SIG-M5 (cell line): ENCODE measurements around the gene OLFM3.

ENCODE experiments used
- DNase-seq: peaks from one replicate; lab custom pipeline; 2025; lab: John Stamatoyannopoulos, UW

Gene OLFM3

GRCh38 chr1:101996825-101997465 is at the start of gene OLFM3:
TSS of gene OLFM3 (minus strand) at chr1:101996926.
- no peak for DNase-seq

DNA sequence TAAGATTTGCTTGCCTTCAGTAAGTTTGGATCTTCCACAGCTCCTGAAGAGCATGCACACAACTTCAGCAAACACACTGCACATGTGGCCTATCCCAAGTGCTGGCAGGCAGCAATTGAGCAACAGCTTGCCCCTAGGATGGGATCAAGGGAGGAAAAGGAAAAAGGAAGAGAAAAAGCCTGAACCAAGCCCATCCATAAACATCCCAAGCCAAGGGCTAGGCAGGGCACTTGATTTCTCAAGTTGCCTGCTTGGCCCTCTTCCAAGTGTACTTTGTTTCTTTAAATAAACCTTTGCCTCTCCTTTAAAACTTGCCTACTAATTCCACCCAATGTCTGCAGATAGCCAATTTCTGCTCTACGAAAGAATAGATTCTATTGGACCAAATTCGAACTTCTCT is 49.0 kb upstream of the OLFM3 start:
- no peak for DNase-seq

DNA sequence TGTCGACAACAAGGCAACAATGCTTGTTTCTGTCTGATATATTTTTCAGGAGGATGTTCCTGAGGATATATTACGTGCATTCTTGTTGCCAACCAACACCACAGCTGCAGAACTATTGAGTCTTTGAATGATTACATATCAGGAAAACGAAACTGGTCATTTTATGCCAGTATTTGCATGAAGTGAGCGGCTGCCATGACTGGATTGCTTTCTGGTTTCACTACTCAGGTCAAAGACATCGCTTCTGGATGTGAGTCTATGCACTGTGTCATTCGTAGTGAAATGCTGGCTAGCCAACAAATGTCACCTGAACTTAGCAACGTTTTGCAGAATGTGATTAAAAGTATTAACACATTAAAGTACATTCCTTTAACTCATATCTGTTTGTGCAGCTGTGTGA is 35.8 kb upstream of the OLFM3 start:
- no peak for DNase-seq

DNA sequence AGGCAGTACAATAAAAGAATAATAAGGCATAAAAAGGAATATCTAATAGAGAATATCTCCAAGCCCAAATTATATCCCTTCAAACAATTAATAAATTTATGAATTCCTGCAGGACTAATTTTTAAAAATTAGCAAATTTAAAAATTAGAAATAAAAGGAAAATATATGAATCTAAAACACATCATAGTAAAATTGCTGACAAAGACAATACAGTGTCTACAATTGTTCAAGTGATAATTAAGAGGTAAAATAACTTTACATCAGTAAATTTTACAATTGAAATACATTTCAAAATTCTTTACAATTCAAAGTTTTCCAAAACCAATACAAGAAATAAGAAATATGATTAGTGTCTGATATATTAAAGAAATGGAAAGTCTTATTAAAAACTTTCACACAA is 22.8 kb upstream of the OLFM3 start:
- DNase-seq, result no peak

DNA sequence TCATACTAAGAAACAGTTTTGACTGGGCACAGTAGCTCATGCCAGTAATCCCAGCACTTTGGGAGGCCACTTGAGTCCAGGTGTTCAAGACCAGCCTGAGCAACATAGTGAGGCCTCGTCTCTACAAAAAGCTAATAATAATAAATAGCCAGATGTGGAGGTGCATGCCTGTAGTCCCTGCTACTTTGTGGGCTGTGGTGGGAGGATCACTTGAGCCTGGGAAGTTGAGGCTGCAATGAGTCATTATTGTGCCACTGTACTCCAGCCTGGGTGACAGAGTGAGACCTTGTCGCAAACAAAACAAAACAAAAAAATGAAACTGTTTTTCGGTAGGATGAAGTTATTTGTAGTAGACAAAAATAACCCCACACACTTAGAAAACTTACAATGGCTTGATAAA is 19.0 kb upstream of the OLFM3 start:
- DNase-seq, result no peak

DNA sequence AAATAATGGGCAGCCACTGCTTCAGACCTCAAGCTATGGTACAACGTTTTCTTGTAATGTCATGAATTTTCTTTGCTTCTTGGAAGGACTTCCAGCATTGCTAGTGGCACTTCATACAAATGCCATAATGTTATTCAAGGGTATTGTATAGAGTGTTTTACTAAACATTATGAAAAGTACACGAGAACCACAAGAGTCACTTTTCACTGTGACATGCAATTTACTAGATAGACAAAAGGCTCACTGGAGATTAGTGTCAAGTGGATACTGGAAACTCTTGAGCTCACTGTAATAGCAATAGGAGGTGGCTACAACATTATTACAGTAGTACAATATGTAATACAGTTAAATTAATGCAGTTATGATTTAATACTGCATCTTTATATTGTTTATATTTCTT is 5.3 kb upstream of the OLFM3 start:
- no peak for DNase-seq

DNA sequence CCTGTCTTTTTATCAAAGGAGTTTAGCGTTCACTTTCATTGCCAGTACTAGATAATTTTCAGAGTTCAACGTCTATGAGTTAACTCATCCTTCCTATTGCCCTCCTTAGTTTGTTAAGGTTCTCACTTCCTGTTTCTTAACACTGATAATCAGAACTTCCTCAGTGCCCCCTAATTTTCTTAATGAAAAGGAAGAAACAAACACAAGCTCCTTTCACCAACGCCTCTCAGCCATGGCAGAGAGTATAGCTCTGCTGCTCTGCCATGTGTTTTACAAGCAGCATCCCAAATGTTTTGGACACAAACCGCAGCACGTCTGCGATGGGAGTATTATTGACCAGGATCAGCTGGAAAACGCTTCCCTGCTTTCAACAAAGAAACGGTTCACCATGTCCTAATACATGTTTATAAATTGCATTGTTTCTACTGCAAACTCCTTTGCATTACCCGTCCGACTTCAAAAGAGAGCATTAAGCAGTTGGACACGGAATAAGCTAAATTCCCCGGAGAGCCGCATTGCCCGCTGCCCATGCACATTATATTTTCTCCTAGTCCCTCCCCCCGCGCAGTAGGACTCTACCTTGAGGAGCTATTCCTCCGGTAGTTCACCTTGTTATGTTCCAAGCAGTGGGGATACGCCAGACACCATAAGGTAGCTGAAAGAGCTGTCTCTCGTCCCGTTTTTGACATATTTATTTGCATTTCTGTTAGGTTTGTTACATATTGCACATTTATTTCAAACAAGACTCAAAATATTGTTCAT is 561 bp downstream of the OLFM3 start:
- no peak for DNase-seq

- DNase-seq, result no peak
These were observed 3.0 kb downstream of the OLFM3 start for GRCh38 chr1:101993710-101994109.

DNA sequence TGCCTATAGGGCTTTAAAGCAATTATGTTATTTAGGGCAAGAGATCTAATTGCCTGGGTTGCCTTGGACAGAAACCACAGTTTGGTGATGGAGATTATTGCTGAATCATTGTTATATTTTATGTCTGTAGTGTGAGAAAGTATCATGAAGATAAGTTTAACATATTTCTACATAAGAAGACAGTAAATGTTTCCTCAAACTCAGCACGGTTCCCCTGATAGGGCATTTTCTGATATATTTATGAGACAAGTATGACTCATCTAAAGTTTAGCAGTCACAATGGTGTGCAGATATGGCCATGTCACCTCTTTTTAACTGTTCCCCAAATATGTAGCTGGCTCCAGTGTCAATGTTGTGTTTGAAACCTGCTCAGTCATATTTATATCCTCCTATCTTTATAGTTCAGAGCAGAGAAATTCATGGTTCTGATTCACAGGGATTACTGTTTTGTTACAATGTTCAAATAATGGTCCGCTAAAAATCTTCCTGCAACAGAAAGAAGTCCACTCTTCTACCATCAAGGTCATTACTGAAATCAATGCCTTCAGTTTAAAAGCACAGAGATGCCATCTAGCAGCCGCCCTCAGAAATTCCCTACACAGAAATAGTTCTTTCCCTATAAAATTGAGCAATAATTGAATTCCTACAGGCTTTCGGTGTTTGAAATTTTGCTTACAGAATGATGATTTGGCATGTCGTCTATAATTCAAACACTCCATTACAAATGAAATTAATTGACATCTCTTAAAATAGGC is 3.7 kb downstream of the OLFM3 start:
- DNase-seq, result no peak

DNA sequence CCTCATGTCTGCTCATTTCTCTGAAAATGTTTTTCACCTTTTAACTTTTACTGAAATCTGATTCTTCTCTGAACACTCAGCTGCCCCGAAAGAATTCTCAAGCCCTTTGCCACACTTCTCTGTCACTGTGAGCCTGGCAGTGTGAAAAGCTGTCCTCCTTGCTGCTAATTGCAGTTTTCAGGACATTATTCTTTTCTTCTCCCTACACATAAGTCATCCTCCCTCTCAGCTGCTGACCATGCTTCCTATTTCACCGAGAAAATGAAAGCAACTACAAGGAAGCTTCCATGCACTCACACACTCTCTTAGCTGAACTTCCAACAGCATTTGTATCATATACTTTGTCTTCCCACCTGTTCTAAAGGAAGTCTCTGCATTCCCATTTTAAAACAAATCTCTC is 15.8 kb downstream of the OLFM3 start:
- DNase-seq, result no peak

DNA sequence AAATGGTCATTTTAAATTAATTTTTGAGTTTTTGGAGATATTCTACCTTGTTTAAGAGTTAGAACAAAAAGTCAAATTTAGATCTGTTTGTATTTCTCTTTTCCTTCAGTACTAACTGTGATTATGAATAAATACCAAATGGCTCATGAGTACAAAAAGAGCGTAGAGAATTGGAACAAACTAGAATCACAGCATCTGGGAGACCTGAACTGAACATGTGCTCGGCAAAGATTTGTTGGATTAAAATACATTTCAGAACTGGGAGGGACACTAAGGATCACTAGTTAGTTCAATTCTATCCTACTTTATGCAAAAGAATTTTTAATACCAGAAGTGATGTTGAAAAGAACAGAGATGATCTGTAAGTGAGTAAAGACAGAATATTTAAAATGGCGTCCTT is 19.5 kb downstream of the OLFM3 start:
- no peak for DNase-seq

DNA sequence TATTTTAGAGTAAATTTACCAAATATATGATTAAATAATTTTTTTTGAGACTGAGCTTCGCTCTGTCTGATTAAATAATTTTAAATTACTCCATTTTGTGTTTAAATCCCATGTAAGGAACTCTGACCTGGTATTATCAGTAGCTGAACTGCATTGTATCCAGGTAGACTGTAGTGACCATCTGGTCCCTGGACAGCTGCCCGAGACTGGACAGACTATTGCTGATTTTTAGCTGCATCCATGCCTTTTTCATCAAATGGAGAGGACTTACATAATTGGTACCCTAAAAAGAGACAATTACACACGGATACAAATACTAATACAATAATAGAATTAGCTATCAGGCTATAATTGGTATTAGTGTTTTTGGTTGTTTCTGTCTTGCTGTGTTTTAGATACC is 20.6 kb downstream of the OLFM3 start:
- DNase-seq, result no peak

GRCh38 chr1:101975371-101975770 is 21.4 kb downstream of the OLFM3 start:
- DNase-seq, result no peak

GRCh38 chr1:101974599-101975274 is 22.0 kb downstream of the OLFM3 start:
- no peak for DNase-seq

DNA sequence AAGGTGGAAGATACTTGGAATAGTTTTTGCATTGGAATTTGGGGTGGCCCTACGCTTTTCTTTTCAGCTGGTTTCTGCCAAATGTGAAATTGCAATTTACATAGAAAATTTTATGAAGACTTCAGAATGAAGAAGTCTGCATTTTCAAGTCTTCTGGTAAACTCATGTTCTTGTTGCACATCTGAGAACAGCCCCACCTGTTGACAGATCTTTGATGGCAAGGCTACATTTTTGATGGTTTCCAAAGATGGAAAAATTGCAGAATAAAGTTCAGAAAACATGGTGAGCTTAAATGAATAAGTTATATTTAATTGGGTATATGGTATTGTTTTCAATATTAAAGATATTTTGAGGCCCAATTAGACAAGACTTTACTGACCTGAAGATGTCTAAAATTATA is 25.4 kb downstream of the OLFM3 start:
- DNase-seq, result no peak

- no peak for DNase-seq
These were observed 28.9 kb downstream of the OLFM3 start for GRCh38 chr1:101967871-101968270.

GRCh38 chr1:101965341-101965740 is 31.4 kb downstream of the OLFM3 start:
- no peak for DNase-seq

DNA sequence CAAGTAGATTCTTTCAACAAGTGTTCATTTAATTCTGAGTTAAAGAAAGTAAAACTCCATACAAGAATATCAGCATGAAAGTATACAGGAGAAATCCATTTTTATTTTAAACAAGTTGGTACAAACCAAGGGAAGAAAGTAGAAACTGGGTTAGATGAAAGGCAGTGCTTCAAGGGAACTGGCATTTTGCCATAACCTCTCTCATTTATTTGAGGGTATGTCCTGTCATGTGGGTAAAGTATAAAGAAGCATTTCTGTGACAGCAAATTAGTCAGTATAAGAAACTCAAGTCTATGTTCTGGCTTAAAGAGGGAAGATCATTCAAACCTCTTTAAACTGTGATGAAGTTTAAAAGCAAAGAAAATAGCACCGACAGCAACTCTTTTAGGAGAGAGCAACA is 32.0 kb downstream of the OLFM3 start:
- no peak for DNase-seq

DNA sequence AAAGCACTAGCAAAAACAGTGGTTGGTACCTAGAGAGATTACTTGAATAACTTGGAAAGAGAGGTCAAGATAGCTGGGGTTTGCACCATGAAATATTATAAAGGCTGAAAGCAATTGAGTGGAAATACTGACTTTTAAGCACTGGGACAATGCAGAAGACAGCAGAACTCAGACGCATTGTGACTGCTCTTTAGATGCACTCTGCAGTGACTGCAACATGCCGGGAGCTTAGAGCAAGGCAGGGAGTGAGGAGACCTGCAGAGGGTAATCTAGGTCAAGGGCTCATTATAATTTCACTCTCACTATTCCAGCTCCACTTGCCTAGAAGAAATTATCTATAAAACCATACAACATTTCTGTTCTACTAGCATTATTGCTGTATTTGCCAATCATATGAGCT is 36.6 kb downstream of the OLFM3 start:
- DNase-seq, result no peak

DNA sequence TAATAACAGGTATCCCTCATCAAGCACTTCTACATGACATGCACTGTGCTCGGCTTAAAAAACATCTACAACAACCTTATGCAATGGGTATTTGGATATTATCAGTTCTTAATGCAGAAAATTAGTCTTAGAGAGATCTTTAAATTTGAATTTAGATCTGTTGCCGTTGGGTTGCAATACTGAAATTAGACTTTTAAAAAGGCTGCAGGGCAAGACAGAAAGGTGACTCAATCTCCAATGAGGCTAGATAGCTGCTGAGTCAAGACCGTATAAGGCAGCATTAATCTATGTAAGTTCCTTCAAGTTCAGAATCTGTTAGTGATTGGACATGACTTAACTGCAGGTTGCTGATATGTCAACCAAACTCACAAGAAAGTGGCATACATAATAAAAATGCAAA is 37.3 kb downstream of the OLFM3 start:
- no peak for DNase-seq

GRCh38 chr1:101957771-101958170 is 39.0 kb downstream of the OLFM3 start:
- DNase-seq, result no peak

DNA sequence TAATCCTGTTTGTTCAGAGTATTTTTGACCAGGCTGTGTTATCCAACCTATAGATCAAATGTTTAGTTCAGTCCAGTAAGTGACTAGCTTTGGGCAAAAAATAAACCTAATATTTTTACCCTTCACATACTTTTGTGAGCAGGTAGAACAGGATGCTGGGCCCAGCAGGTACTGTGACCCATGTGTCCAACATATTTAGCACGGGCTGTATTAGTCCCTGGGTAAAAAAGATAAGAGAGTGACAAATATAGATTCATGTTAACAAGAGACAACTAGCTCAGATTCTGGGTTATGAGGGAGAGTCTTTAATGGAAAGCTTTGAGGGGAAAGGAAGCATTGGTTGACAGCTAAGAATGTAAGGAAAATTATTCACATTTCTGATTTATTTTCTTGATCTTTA is 43.1 kb downstream of the OLFM3 start:
- no peak for DNase-seq

DNA sequence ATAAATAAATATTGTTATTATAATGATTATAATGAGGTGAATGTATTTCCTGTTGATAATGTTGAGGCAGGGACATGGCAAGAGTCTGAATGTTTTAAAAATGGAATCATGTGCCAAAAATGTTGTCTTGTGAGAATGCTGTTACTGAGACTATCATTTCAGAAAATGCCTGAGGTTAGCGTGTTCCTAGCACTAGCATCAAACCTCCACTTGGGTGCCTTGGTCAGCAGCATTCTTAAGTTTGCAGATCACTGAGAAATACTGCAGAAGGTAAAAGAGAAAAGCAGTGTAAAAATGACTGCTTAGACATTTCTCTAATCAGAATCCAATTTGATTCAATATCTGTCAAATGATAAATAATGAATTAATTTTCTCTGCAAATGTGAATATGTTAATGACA is 50.8 kb downstream of the OLFM3 start:
- no peak for DNase-seq
